Parathyroid adenoma (tissue), 2 donors: ENCODE data around the gene HBQ1.
"Not testable (repeated sequence)": the region's sequence is repeated elsewhere in the genome, so short reads cannot be mapped to it uniquely, and the experiment has no call there.

ENCODE experiments used
- H2AFZ ChIP-seq: fragments of 300-600 bp; sonication (generic); one replicate; pipeline ENCODE4 v1.7.0; 2017; ENCODE audit warnings: antibody characterized with exemption, mild to moderate bottlenecking
- H3K27ac ChIP-seq: fragments of 300-600 bp; sonication (generic); one replicate; pipeline ENCODE4 v1.7.0; 2017
- H3K27me3 ChIP-seq: fragments of 300-600 bp; sonication (generic); one replicate; pipeline ENCODE4 v1.7.0; 2017; ENCODE audit warnings: low read length; ENCODE audit not compliant: control insufficient read depth, insufficient read depth
- H3K36me3 ChIP-seq: fragments of 300-600 bp; sonication (generic); one replicate; pipeline ENCODE4 v1.7.0; 2017; ENCODE audit warnings: low read length; ENCODE audit not compliant: control insufficient read depth, insufficient read depth
- H3K4me1 ChIP-seq: fragments of 300-600 bp; sonication (generic); one replicate; pipeline ENCODE4 v1.7.0; 2017; ENCODE audit warnings: control low read depth
- H3K4me2 ChIP-seq: fragments of 300-600 bp; sonication (generic); one replicate; pipeline ENCODE4 v1.7.0; 2017; ENCODE audit warnings: low read length
- H3K4me3 ChIP-seq: fragments of 300-600 bp; sonication (generic); one replicate; pipeline ENCODE4 v1.7.0; 2017; ENCODE audit warnings: low read depth, low read length
- H3K79me2 ChIP-seq: fragments of 300-600 bp; sonication (generic); one replicate; pipeline ENCODE4 v1.7.0; 2017; ENCODE audit warnings: control low read depth
- H3K9ac ChIP-seq: fragments of 300-600 bp; sonication (generic); one replicate; pipeline ENCODE4 v1.7.0; 2017; ENCODE audit warnings: mild to moderate bottlenecking
- H3K9me3 ChIP-seq: fragments of 300-600 bp; sonication (generic); one replicate; pipeline ENCODE4 v1.7.0; 2017; ENCODE audit warnings: low read length; ENCODE audit not compliant: control insufficient read depth
- CTCF ChIP-seq: fragments of 300-600 bp; sonication (generic); IDR thresholded peaks from one replicate; pipeline ENCODE4 v1.7.0; 2017; ENCODE audit warnings: antibody characterized with exemption, mild to moderate bottlenecking
- donor health status: primary hyperparathyroidism.

HBQ1 gene

GRCh38 chr16:175011-175949 lies 5.0 kb upstream of the HBQ1 start:
- TF ChIP-seq CTCF, result no peak
- no peaks in the 10 kb centered on the region for H3K36me3 ChIP-seq
- H3K27ac ChIP-seq, result no peak overlapping the region
- no peaks in the 10 kb centered on the region for H3K9me3 ChIP-seq
- no peak overlapping the region for H3K4me3 ChIP-seq
- no peaks in the 10 kb centered on the region for H3K79me2 ChIP-seq
- H3K4me1 ChIP-seq, result no peaks in the 10 kb centered on the region
- H3K4me2 ChIP-seq, result no peak overlapping the region
- no peak overlapping the region for H2AFZ ChIP-seq
- H3K9ac ChIP-seq, result no peak overlapping the region
- peaks cover 6% of the 10 kb centered on the region for H3K27me3 ChIP-seq

DNA sequence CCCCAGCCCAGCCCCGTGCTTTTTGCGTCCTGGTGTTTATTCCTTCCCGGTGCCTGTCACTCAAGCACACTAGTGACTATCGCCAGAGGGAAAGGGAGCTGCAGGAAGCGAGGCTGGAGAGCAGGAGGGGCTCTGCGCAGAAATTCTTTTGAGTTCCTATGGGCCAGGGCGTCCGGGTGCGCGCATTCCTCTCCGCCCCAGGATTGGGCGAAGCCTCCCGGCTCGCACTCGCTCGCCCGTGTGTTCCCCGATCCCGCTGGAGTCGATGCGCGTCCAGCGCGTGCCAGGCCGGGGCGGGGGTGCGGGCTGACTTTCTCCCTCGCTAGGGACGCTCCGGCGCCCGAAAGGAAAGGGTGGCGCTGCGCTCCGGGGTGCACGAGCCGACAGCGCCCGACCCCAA lies 4.3 kb upstream of the HBQ1 start:
- not testable (repeated sequence) for H3K9ac ChIP-seq, H3K27me3 ChIP-seq, H3K4me2 ChIP-seq, H3K4me3 ChIP-seq, H3K4me1 ChIP-seq, H3K27ac ChIP-seq, H3K36me3 ChIP-seq, H3K9me3 ChIP-seq, H3K79me2 ChIP-seq, H2AFZ ChIP-seq

DNA sequence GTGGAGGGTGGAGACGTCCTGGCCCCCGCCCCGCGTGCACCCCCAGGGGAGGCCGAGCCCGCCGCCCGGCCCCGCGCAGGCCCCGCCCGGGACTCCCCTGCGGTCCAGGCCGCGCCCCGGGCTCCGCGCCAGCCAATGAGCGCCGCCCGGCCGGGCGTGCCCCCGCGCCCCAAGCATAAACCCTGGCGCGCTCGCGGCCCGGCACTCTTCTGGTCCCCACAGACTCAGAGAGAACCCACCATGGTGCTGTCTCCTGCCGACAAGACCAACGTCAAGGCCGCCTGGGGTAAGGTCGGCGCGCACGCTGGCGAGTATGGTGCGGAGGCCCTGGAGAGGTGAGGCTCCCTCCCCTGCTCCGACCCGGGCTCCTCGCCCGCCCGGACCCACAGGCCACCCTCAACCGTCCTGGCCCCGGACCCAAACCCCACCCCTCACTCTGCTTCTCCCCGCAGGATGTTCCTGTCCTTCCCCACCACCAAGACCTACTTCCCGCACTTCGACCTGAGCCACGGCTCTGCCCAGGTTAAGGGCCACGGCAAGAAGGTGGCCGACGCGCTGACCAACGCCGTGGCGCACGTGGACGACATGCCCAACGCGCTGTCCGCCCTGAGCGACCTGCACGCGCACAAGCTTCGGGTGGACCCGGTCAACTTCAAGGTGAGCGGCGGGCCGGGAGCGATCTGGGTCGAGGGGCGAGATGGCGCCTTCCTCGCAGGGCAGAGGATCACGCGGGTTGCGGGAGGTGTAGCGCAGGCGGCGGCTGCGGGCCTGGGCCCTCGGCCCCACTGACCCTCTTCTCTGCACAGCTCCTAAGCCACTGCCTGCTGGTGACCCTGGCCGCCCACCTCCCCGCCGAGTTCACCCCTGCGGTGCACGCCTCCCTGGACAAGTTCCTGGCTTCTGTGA lies 3.5 kb upstream of the HBQ1 start, which contains the start of gene HBA1:
HBA1 (plus strand) TSS at position 204 of the 906 bp plus-strand sequence; CDS start at position 241, 37 bp downstream.
- not testable (repeated sequence) for H3K36me3 ChIP-seq, H3K9me3 ChIP-seq, H3K9ac ChIP-seq, H3K4me2 ChIP-seq, H3K4me1 ChIP-seq, H3K4me3 ChIP-seq, H3K27ac ChIP-seq, H3K79me2 ChIP-seq, H3K27me3 ChIP-seq, H2AFZ ChIP-seq

DNA sequence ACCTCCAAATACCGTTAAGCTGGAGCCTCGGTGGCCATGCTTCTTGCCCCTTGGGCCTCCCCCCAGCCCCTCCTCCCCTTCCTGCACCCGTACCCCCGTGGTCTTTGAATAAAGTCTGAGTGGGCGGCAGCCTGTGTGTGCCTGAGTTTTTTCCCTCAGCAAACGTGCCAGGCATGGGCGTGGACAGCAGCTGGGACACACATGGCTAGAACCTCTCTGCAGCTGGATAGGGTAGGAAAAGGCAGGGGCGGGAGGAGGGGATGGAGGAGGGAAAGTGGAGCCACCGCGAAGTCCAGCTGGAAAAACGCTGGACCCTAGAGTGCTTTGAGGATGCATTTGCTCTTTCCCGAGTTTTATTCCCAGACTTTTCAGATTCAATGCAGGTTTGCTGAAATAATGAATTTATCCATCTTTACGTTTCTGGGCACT lies 2.9 kb upstream of the HBQ1 start:
- Histone ChIP-seq H3K79me2 (no peaks in the 10 kb centered on the region), H3K36me3 (no peaks in the 10 kb centered on the region), H3K9me3 (no peaks in the 10 kb centered on the region), H3K4me2 (no peak overlapping the region), H3K27ac (no peak overlapping the region), H3K27me3 (peaks cover 6% of the 10 kb centered on the region), H2AFZ (no peak overlapping the region), H3K4me3 (no peak overlapping the region), H3K9ac (no peak overlapping the region), H3K4me1 (peaks cover 9% of the 10 kb centered on the region)
- no peak for TF ChIP-seq CTCF

- TF ChIP-seq CTCF, result no peak
- H3K4me1 ChIP-seq, result peaks cover 9% of the 10 kb centered on the region
- no peaks in the 10 kb centered on the region for H3K36me3 ChIP-seq
- H2AFZ ChIP-seq, result no peak overlapping the region
- H3K79me2 ChIP-seq, result no peaks in the 10 kb centered on the region
- no peak overlapping the region for H3K4me2 ChIP-seq
- no peak overlapping the region for H3K9ac ChIP-seq
- no peaks in the 10 kb centered on the region for H3K9me3 ChIP-seq
- peaks cover 6% of the 10 kb centered on the region for H3K27me3 ChIP-seq
- no peak overlapping the region for H3K4me3 ChIP-seq
- H3K27ac ChIP-seq, result no peak overlapping the region
Measured at GRCh38 chr16:177981-178667, 2.1 kb upstream of the HBQ1 start.
